H1 (cell line): ENCODE data around the gene B4GAT1. TPM values are rescaled to one million over a fixed set of nuclear protein-coding genes. Genes with fewer than 3 reads are reported as not detected.

ENCODE experiments used
- CTCF ChIA-PET: fragments of 300-600 bp; sonication (Branson Sonifier 250); formaldehyde crosslinking; loops from one replicate; lab custom pipeline; 2021; ENCODE audit not compliant: partially characterized antibody; lab: Charles Lee
- POLR2A ChIA-PET: fragments of 300-600 bp; sonication (Branson Sonifier 250); formaldehyde crosslinking; loops from one replicate; lab custom pipeline; 2021; ENCODE audit warnings: inconsistent platforms; ENCODE audit not compliant: partially characterized antibody; lab: Charles Lee
- DNase-seq, 2 experiments: peaks; one replicate each; pipeline versions ENCODE4 v3.0.0 to v3.0.0-alpha.2; 2010 to 2022; ENCODE audit warnings: low spot score in 2 of 2, low read depth in 1 of 2, mixed read lengths in 1 of 2
- FAIRE-seq: peaks from 2 replicates; lab custom pipeline; 2011; peaks lifted over from hg19 to GRCh38; lab: Jason Lieb, UNC
- H2AFZ ChIP-seq: 2 replicates; pipeline ENCODE4 v1.8.1; 2012; ENCODE audit warnings: low read length, inconsistent platforms
- H2AK5ac ChIP-seq: 2 replicates; pipeline ENCODE4 v1.6.1; 2013; ENCODE audit warnings: low read depth, low read length
- H2BK120ac ChIP-seq: replicated peaks from 2 replicates; pipeline ENCODE3; 2013; ENCODE audit warnings: low read depth, low read length, inconsistent platforms
- H2BK12ac ChIP-seq: 2 replicates; pipeline ENCODE4 v1.6.1; 2013; ENCODE audit warnings: low read depth, low read length
- H2BK15ac ChIP-seq: 2 replicates; pipeline ENCODE4 v1.6.1; 2013; ENCODE audit warnings: low read length
- H2BK20ac ChIP-seq: 2 replicates; pipeline ENCODE4 v1.6.1; 2013; ENCODE audit warnings: low read length
- H2BK5ac ChIP-seq: 2 replicates; pipeline ENCODE4 v1.6.1; 2013; ENCODE audit warnings: low read depth, low read length
- H3K14ac ChIP-seq: 2 replicates; pipeline ENCODE4 v1.6.1; 2013; ENCODE audit warnings: inconsistent platforms; ENCODE audit not compliant: insufficient read length
- H3K18ac ChIP-seq: 2 replicates; pipeline ENCODE4 v1.6.1; 2013; ENCODE audit warnings: low read length; ENCODE audit errors: extremely low read depth
- H3K23ac ChIP-seq: 2 replicates; pipeline ENCODE4 v1.6.1; 2013; ENCODE audit warnings: inconsistent platforms; ENCODE audit not compliant: insufficient read length
- H3K23me2 ChIP-seq: 2 replicates; pipeline ENCODE4 v1.6.1; 2013; ENCODE audit warnings: low read depth, low read length
- H3K27ac ChIP-seq: 2 replicates; pipeline ENCODE4 v1.6.1; 2011; ENCODE audit warnings: low read depth, low read length, inconsistent platforms
- H3K27me3 ChIP-seq, 4 experiments: replicated peaks in 1 of 4; 1 replicate in 1 of 4; 2 replicates in 3 of 4; pipeline versions ENCODE4 v1.6.1 to v1.8.1; 2011 to 2013; ENCODE audit warnings: low read length in 3 of 4, mild to moderate bottlenecking in 3 of 4, inconsistent platforms in 2 of 4, mixed read lengths in 2 of 4, moderate library complexity in 1 of 4; ENCODE audit not compliant: control insufficient read depth in 3 of 4, insufficient read depth in 3 of 4; ENCODE audit errors: extremely low read depth in 1 of 4
- H3K36me3 ChIP-seq, 4 experiments: 2 replicates each; pipeline versions ENCODE4 v1.6.1 to v1.8.1; 2011 to 2013; ENCODE audit warnings: mild to moderate bottlenecking in 4 of 4, low read length in 3 of 4, moderate library complexity in 2 of 4, control low read depth in 1 of 4, inconsistent platforms in 1 of 4; ENCODE audit not compliant: insufficient read depth in 4 of 4, control insufficient read depth in 2 of 4
- H3K4ac ChIP-seq: replicated peaks from 2 replicates; pipeline ENCODE3; 2013; ENCODE audit warnings: low read length, low read depth, mixed read lengths, inconsistent platforms; ENCODE audit not compliant: insufficient read length
- H3K4me1 ChIP-seq, 4 experiments: replicated peaks in 1 of 4; 1 replicate in 1 of 4; 2 replicates in 3 of 4; pipeline versions ENCODE4 v1.6.1 to v1.8.1; 2011 to 2013; ENCODE audit warnings: low read length in 3 of 4, inconsistent platforms in 2 of 4, mixed read lengths in 1 of 4; ENCODE audit not compliant: insufficient read depth in 4 of 4, control insufficient read depth in 3 of 4
- H3K4me2 ChIP-seq, 2 experiments: 2 replicates each; pipeline versions ENCODE4 v1.6.1 to v1.8.1; 2011 to 2013; ENCODE audit warnings: low read depth in 2 of 2, low read length in 2 of 2, control low read depth in 1 of 2, inconsistent platforms in 1 of 2, mild to moderate bottlenecking in 1 of 2; ENCODE audit not compliant: insufficient read depth in 1 of 2
- H3K4me3 ChIP-seq, 4 experiments: fragments of 200-600, 300-600 bp in 1 of 4; sonication (generic), shearing (Covaris generic), sonication (Bioruptor Twin) in 1 of 4; 2 replicates each; pipeline versions ENCODE4 v1.5.1 to v1.8.1; 2011 to 2016; ENCODE audit warnings: low read length in 4 of 4, low read depth in 3 of 4, control low read depth in 2 of 4, inconsistent platforms in 2 of 4, mild to moderate bottlenecking in 2 of 4, mixed read lengths in 1 of 4, moderate library complexity in 1 of 4; ENCODE audit not compliant: insufficient read depth in 2 of 4; ENCODE audit errors: extremely low read depth in 1 of 4
- H3K56ac ChIP-seq: replicated peaks from 2 replicates; pipeline ENCODE3; 2013; ENCODE audit warnings: low read depth, mild to moderate bottlenecking, mixed read lengths, low read length, inconsistent platforms; ENCODE audit not compliant: insufficient read length
- H3K79me1 ChIP-seq: 2 replicates; pipeline ENCODE4 v1.6.1; 2013; ENCODE audit warnings: low read depth, low read length, control low read depth
- H3K79me2 ChIP-seq, 2 experiments: 2 replicates each; pipeline versions ENCODE4 v1.6.1 to v1.8.1; 2012 to 2013; ENCODE audit warnings: low read length in 2 of 2, mild to moderate bottlenecking in 2 of 2, inconsistent platforms in 1 of 2; ENCODE audit not compliant: insufficient read depth in 2 of 2, control insufficient read depth in 1 of 2
- H3K9ac ChIP-seq, 4 experiments: replicated peaks in 1 of 4; 1 replicate in 1 of 4; 2 replicates in 3 of 4; pipeline versions ENCODE4 v1.6.1 to v1.8.1; 2011 to 2013; ENCODE audit warnings: low read depth in 3 of 4, low read length in 3 of 4, control low read depth in 2 of 4, mild to moderate bottlenecking in 2 of 4, moderate library complexity in 2 of 4, inconsistent platforms in 1 of 4; ENCODE audit errors: extremely low read depth in 1 of 4
- H3K9me3 ChIP-seq, 2 experiments: 2 replicates each; pipeline versions ENCODE4 v1.6.1 to v1.8.1; 2012 to 2013; ENCODE audit warnings: mild to moderate bottlenecking in 2 of 2, moderate library complexity in 2 of 2, control low read depth in 1 of 2, inconsistent platforms in 1 of 2, low read depth in 1 of 2, low read length in 1 of 2, mixed read lengths in 1 of 2; ENCODE audit not compliant: insufficient read depth in 2 of 2
- H4K20me1 ChIP-seq, 2 experiments: replicated peaks in 1 of 2; 2 replicates each; pipeline versions ENCODE3 to v1.8.1; 2011 to 2013; ENCODE audit warnings: inconsistent platforms in 2 of 2, low read length in 2 of 2, mild to moderate bottlenecking in 1 of 2; ENCODE audit not compliant: insufficient read depth in 2 of 2, control insufficient read depth in 1 of 2
- H4K5ac ChIP-seq: 2 replicates; pipeline ENCODE4 v1.6.1; 2013; ENCODE audit warnings: low read length, low read depth, mixed read lengths, inconsistent platforms; ENCODE audit not compliant: insufficient read length
- H4K8ac ChIP-seq: 2 replicates; pipeline ENCODE4 v1.8.0; 2013; ENCODE audit warnings: mild to moderate bottlenecking, moderate library complexity, low read length, inconsistent platforms; ENCODE audit not compliant: insufficient read depth; ENCODE audit errors: extremely low read depth
- H4K91ac ChIP-seq: replicated peaks from 2 replicates; pipeline ENCODE3; 2013; ENCODE audit warnings: low read length, mixed read lengths, inconsistent platforms; ENCODE audit not compliant: insufficient read length
- ASH2L ChIP-seq: fragments of 200-600, 300-600 bp; sonication (generic); IDR thresholded peaks from one replicate; pipeline ENCODE4 v1.7.1; 2017; ENCODE audit warnings: low read length
- BCL11A ChIP-seq, 2 experiments: IDR thresholded peaks; one replicate each; pipeline ENCODE4 v1.6.1; 2011; ENCODE audit warnings: low read depth in 2 of 2, low read length in 2 of 2, mild to moderate bottlenecking in 2 of 2
- CEBPB ChIP-seq: IDR thresholded peaks from 2 replicates; pipeline ENCODE4 v1.6.1; 2012; ENCODE audit warnings: low read depth, low read length
- POLR2A ChIP-seq, 2 experiments: IDR thresholded peaks; 1 replicate in 1 of 2; 2 replicates in 1 of 2; pipeline ENCODE4 v1.6.1; 2011; ENCODE audit warnings: low read depth in 2 of 2, low read length in 2 of 2, mild to moderate bottlenecking in 2 of 2; ENCODE audit errors: control extremely low read depth in 1 of 2
- RAD21 ChIP-seq, 2 experiments: IDR thresholded peaks in 1 of 2; conservative IDR thresholded peaks in 1 of 2; 2 replicates each; pipeline ENCODE4 v1.6.1; 2011; ENCODE audit warnings: low read depth in 2 of 2, low read length in 2 of 2, improper control_type of control experiment in 1 of 2, inconsistent platforms in 1 of 2, mild to moderate bottlenecking in 1 of 2, moderate library complexity in 1 of 2
- TAF1 ChIP-seq: IDR thresholded peaks from 2 replicates; pipeline ENCODE4 v1.6.1; 2011; ENCODE audit warnings: mild to moderate bottlenecking, low read depth, low read length
- USF2 ChIP-seq: IDR thresholded peaks from 2 replicates; pipeline ENCODE4 v1.6.1; 2011; ENCODE audit warnings: low read length, improper control_type of control experiment
- WGBS, 2 experiments: shearing (Covaris generic) in 1 of 2; methylation state at CpG; one replicate each; pipeline versions ENCODE4 v1.1.6 to v1.1.7; 2013 to 2015; ENCODE audit warnings: low lambda C conversion rate in 2 of 2, mixed read lengths in 2 of 2, inconsistent platforms in 1 of 2, low coverage in 1 of 2, missing lambda C conversion rate in 1 of 2; ENCODE audit not compliant: insufficient replicate concordance in 2 of 2, insufficient coverage in 1 of 2, insufficient read length in 1 of 2; ENCODE audit errors: extremely low coverage in 1 of 2, missing lambda C conversion rate in 1 of 2; 5-methylcytosine and 5-hydroxymethylcytosine counted together
- polyA plus RNA-seq, 7 experiments: library from polyadenylated mRNA; depleted of rRNA in 3 of 7; stranded (reverse) in 5 of 7; unstranded in 2 of 7; fragments of >200 nt in 5 of 7; fragments of 200-250 nt in 2 of 7; gene quantifications; 1 replicate in 5 of 7; 2 replicates in 1 of 7; 4 replicates in 1 of 7; pipeline versions ENCODE4 v1.2.1 to v1.2.3, GENCODE V29; 2011 to 2013; ENCODE audit warnings: missing spikeins in 2 of 7, mixed read lengths in 2 of 7
- total RNA-seq: library from RNA; stranded (reverse); fragmentation: NEBNext Ultra II Directional; extraction: Animal tissue kit (Norgen Biotek cat#: 25700); gene quantifications from 2 replicates; pipeline ENCODE4 v1.2.1, GENCODE V29; 2021

B4GAT1 gene
- total and polyA plus RNA-seq, 2 of the 8 experiments (the other 6 are each of a cell fraction or from before 2014, with no cell fraction given), result 22.2 to 27.8 TPM

GRCh38 chr11:66326261-66327111 is 20.9 kb downstream of the B4GAT1 start:
- Histone ChIP-seq H3K4me3 (no peak overlapping the region), H2BK15ac (peak overlapping the region; percentile 61; the same call in 1 of the 2 replicates), H4K8ac (no peak overlapping the region; the same call in 1 of the 2 replicates), H3K18ac (no peak overlapping the region; the same call in 1 of the 2 replicates), H2BK12ac (peak overlapping the region; percentile 99; the same call in 1 of the 2 replicates), H2AFZ (no peak overlapping the region), H3K56ac (no peak overlapping the region), H3K9ac (no peak overlapping the region), H4K91ac (no peak overlapping the region), H3K23me2 (peaks cover 2% of the 10 kb centered on the region; the same call in 1 of the 2 replicates), H3K4ac (no peak overlapping the region), H3K79me1 (no peaks in the 10 kb centered on the region), H3K36me3 (no peaks in the 10 kb centered on the region), H3K4me2 (no peak overlapping the region), H3K14ac (no peak overlapping the region), H4K5ac (no peak overlapping the region), H3K4me1 (peaks cover 5 to 13% (median 8%) of the 10 kb centered on the region in 4 experiments; a peak in 6 of 7 replicates), H2BK120ac (no peak overlapping the region), H3K23ac (no peak overlapping the region), H3K79me2 (no peaks in the 10 kb centered on the region), H3K9me3 (no peaks in the 10 kb centered on the region), H3K27me3 (peaks cover 0 to 7% (median 6%) of the 10 kb centered on the region in 4 experiments; a peak in 3 of 7 replicates), H4K20me1 (no peaks in the 10 kb centered on the region), H3K27ac (no peak overlapping the region), H2BK5ac (peak overlapping the region; percentile 76; the same call in 1 of the 2 replicates), H2BK20ac (no peak overlapping the region), H2AK5ac (no peak overlapping the region)
- POLR2A ChIA-PET, result interaction anchor here (0.6 to 1.8 kb wide), 4 partner anchors 9 to 26 kb away, joined by 3 to 10 read pairs (median 6); partner anchors contain the start of genes CD248 and RIN1
- FAIRE-seq (no peak), DNase-seq (peak in 1 of 2 experiments; percentile 52)
- CTCF ChIA-PET, result interaction anchor here (1.0 to 4.0 kb wide), 4 partner anchors 9 to 14 kb away, joined by 3 to 73 read pairs (median 11); partner anchors contain the start of genes CD248 and RIN1
- WGBS, 2 experiments, result 90% methylated on average over 10 of the region's 21 CpGs; no CpG with 5 or more reads in 1 of the 2 experiments
- TF ChIP-seq RAD21 (IDR thresholded peaks at IDR 0.05 in 1 of 2, conservative IDR thresholded peaks at IDR 0.05 in 1 of 2; ENCODE audit: low read depth in 2 of 2, low read length in 2 of 2) (no peak), ASH2L (no peak), TAF1 (no peak), USF2 (no peak), CEBPB (no peak), POLR2A (IDR thresholded peaks at IDR 0.05; ENCODE audit: control extremely low read depth in 1 of 2, low read depth in 2 of 2, low read length in 2 of 2) (no peak), BCL11A (IDR thresholded peaks at IDR 0.05; ENCODE audit: low read depth in 2 of 2, low read length in 2 of 2) (no peak)
